Measurements from ENCODE around the gene JUP.

Gene JUP

DNA sequence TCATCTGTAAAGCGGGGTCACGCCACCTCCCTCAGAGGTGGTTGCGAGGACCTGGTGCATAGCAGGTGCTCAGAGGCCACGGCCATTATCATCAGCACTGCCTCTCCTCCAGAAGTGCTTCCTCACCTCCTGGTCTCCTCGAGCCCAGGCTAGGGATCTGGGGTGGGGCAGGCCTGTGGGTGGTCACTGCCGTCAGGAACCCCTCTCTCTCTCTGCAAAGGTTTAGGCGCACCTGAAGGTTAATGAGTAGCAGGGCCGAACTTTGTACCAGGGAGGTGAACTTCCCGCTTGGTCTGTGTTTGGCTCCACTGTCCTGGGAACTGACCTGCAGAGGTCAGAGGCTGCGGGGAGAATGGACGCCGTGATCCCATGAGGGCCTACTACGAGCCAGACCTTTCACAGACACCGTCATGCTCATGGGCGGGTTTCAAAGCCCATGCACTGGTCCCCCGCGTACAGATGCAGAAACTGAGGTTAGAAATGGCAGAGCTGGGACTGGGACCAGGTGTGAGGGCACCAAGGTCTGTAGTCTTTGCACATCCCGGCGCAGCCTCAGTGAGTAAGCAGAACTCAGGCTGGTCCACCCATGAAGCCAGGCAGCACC, 13.8 kb downstream of the JUP start:
- TF ChIP-seq SIN3A (IDR thresholded peaks at IDR 0.05; ENCODE audit: borderline replicate concordance, insufficient read depth, low read length) (no peak), FOXP2 (optimal IDR thresholded peaks at IDR 0.05; ENCODE audit: borderline replicate concordance, extremely low read depth, extremely low read length, insufficient read depth) (no peak), TAF1 (IDR thresholded peaks at IDR 0.05; ENCODE audit: borderline replicate concordance, insufficient read depth, low read length) (no peak), POLR2AphosphoS5 (IDR thresholded peaks at IDR 0.05; ENCODE audit: low read depth, low read length) (no peak)
- TF ChIP-seq, protein P1, sequence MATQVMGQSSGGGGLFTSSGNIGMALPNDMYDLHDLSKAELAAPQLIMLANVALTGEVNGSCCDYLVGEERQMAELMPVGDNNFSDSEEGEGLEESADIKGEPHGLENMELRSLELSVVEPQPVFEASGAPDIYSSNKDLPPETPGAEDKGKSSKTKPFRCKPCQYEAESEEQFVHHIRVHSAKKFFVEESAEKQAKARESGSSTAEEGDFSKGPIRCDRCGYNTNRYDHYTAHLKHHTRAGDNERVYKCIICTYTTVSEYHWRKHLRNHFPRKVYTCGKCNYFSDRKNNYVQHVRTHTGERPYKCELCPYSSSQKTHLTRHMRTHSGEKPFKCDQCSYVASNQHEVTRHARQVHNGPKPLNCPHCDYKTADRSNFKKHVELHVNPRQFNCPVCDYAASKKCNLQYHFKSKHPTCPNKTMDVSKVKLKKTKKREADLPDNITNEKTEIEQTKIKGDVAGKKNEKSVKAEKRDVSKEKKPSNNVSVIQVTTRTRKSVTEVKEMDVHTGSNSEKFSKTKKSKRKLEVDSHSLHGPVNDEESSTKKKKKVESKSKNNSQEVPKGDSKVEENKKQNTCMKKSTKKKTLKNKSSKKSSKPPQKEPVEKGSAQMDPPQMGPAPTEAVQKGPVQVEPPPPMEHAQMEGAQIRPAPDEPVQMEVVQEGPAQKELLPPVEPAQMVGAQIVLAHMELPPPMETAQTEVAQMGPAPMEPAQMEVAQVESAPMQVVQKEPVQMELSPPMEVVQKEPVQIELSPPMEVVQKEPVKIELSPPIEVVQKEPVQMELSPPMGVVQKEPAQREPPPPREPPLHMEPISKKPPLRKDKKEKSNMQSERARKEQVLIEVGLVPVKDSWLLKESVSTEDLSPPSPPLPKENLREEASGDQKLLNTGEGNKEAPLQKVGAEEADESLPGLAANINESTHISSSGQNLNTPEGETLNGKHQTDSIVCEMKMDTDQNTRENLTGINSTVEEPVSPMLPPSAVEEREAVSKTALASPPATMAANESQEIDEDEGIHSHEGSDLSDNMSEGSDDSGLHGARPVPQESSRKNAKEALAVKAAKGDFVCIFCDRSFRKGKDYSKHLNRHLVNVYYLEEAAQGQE (IDR thresholded peaks at IDR 0.05; ENCODE audit: insufficient read depth in 1 of 2, low read depth in 2 of 2, low read length in 2 of 2), result no peak

- no peak for TF ChIP-seq TAF1 (IDR thresholded peaks at IDR 0.05; ENCODE audit: borderline replicate concordance, insufficient read depth, low read length)
- TF ChIP-seq, protein P1 (IDR thresholded peaks at IDR 0.05; ENCODE audit: insufficient read depth in 1 of 2, low read depth in 2 of 2, low read length in 2 of 2), result no peak
- no peak for TF ChIP-seq SIN3A (IDR thresholded peaks at IDR 0.05; ENCODE audit: borderline replicate concordance, insufficient read depth, low read length)
- no peak for TF ChIP-seq FOXP2 (optimal IDR thresholded peaks at IDR 0.05; ENCODE audit: borderline replicate concordance, extremely low read depth, extremely low read length, insufficient read depth)
- TF ChIP-seq POLR2AphosphoS5 (IDR thresholded peaks at IDR 0.05; ENCODE audit: low read depth, low read length), result no peak
Measured at GRCh38 chr17:41772218-41772585, 14.3 kb downstream of the JUP start.

GRCh38 chr17:41771389-41772206, 14.9 kb downstream of the JUP start:
- TF ChIP-seq POLR2AphosphoS5 (IDR thresholded peaks at IDR 0.05; ENCODE audit: low read depth, low read length) (no peak), SIN3A (IDR thresholded peaks at IDR 0.05; ENCODE audit: borderline replicate concordance, insufficient read depth, low read length) (no peak), FOXP2 (optimal IDR thresholded peaks at IDR 0.05; ENCODE audit: borderline replicate concordance, extremely low read depth, extremely low read length, insufficient read depth) (no peak), TAF1 (IDR thresholded peaks at IDR 0.05; ENCODE audit: borderline replicate concordance, insufficient read depth, low read length) (no peak)
- TF ChIP-seq, protein P1 (IDR thresholded peaks at IDR 0.05; ENCODE audit: insufficient read depth in 1 of 2, low read depth in 2 of 2, low read length in 2 of 2), result no peak

DNA sequence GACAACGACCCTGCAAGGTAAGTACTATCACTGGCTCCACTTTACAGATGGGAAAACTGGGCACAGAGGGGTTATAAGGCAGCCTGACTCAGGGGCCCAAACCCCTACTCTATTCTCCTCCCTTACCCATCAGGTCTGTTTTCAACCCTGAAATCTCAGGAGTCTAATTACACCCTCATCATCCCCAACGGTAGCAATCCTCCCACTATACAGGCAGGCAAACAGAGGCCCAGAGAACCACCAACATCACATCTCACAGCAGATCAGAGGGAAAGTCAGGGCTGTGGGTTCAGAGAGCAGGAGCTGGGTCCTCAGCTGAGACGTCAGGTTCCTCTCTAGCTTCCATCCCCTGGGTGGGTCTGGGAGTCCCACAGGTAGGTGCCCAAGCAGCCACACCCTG, 16.5 kb downstream of the JUP start:
- no peak for TF ChIP-seq FOXP2 (optimal IDR thresholded peaks at IDR 0.05; ENCODE audit: borderline replicate concordance, extremely low read depth, extremely low read length, insufficient read depth)
- TF ChIP-seq, protein P1 (IDR thresholded peaks at IDR 0.05; ENCODE audit: insufficient read depth in 1 of 2, low read depth in 2 of 2, low read length in 2 of 2), result no peak
- TF ChIP-seq TAF1 (IDR thresholded peaks at IDR 0.05; ENCODE audit: borderline replicate concordance, insufficient read depth, low read length), result no peak
- no peak for TF ChIP-seq POLR2AphosphoS5 (IDR thresholded peaks at IDR 0.05; ENCODE audit: low read depth, low read length)
- no peak for TF ChIP-seq SIN3A (IDR thresholded peaks at IDR 0.05; ENCODE audit: borderline replicate concordance, insufficient read depth, low read length)

All from PFSK-1 (cell line).